Measurements from ENCODE around the gene TENM3.

Gene TENM3

DNA sequence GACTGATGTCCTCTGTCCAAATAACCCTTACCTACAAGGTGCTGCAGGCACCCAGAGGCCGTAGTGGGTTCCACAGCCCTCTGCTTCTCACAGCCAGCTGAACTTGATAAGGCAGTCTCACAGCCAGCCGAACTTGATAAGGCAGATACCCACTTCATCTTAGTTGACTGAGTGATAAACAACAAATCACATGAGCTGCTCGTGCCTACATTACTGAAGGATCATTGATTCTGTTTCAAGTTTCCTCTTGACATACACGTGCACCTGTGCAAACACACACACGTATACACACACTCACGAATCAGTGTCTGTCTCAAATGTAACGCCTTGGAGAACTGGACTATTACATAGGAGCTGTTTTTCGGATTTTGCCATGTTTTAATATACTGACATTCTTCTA lies 397.7 kb downstream of the TENM3 start:
- H3K36me3 ChIP-seq, result no peaks in the 10 kb centered on the region
- no peaks in the 10 kb centered on the region; the same call in 1 of the 2 replicates for H3K4me1 ChIP-seq
- H3K9me3 ChIP-seq, result no peaks in the 10 kb centered on the region
- no peaks in the 10 kb centered on the region for H3K27me3 ChIP-seq
- TF ChIP-seq CTCF (IDR thresholded peaks at IDR 0.05; ENCODE audit: low read depth, low read length), result no peak
- H3K4me3 ChIP-seq (ENCODE audit: low read depth, low read length), result no peak overlapping the region
- no peak for DNase-seq

GRCh38 chr4:182642831-182643230 lies 399.6 kb downstream of the TENM3 start:
- no peak for DNase-seq
- Histone ChIP-seq H3K36me3 (no peaks in the 10 kb centered on the region), H3K9me3 (no peaks in the 10 kb centered on the region), H3K4me3 (ENCODE audit: low read depth, low read length) (no peak overlapping the region), H3K4me1 (no peaks in the 10 kb centered on the region; the same call in 1 of the 2 replicates), H3K27me3 (no peaks in the 10 kb centered on the region)
- peak; percentile 50 for TF ChIP-seq CTCF (IDR thresholded peaks at IDR 0.05; ENCODE audit: low read depth, low read length)

DNA sequence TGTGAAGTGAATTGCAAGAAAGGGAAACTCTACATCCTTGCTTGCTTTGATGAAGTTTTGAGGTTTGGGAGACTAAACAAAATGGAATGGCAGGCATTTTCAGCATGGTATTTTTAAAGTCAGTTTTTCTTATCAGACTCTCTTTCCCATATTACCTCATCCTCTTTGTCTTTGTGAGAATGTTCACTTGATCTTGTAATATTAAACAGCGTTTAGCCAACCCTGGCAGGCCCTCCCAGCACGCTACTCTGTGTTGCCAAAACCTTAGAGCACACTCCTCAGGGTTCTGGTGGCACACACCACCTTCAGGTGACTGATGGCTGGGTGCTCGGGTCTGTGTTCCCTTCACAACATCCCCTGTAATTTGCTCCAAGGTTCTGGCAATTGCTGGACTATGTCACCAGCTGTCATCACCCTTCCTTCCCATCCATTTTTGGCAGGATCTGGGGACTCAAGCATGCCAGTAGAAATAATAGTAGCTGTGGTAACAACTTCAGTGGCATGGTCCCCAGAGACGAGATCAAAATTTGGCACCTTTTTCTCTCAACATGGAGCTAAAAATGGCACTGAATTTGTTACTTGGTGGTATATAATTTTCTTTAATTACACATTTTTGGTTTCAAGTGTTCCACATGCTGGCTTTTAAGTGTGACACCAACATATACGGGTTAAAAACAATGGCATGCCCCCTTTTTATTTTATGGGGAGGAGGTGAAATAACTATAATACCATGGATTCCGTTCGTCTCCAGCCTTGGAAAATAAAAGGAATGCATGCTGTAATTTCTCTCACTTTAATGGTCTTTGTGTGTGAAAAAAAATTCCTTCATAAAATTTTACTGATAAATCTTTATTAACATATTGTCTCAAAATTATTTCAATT lies 400.8 kb downstream of the TENM3 start:
- no peaks in the 10 kb centered on the region for H3K36me3 ChIP-seq
- peak; percentile 21; the same call in 1 of the 2 replicates for TF ChIP-seq CTCF (IDR thresholded peaks at IDR 0.05; ENCODE audit: low read depth, low read length)
- peak; percentile 43 for DNase-seq
- H3K9me3 ChIP-seq, result no peaks in the 10 kb centered on the region
- no peaks in the 10 kb centered on the region for H3K27me3 ChIP-seq
- no peaks in the 10 kb centered on the region; the same call in 1 of the 2 replicates for H3K4me1 ChIP-seq
- no peak overlapping the region for H3K4me3 ChIP-seq (ENCODE audit: low read depth, low read length)

DNA sequence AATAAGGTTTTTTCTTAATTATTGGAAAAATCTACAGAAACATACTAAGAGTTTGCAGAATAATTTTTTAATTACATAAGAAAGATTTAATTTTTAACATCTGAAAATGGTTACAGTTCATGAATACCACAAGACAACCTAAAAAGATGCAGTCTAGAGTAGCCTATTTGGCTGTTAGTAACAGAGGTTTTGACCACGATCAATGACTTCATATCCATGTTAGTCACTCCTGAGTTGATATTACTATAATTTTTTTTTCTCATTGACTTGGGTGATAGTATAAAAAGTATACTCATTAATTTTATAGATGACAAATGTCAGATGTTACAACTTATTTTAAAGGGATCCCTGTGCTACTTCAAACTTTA lies 401.5 kb downstream of the TENM3 start:
- Histone ChIP-seq H3K9me3 (no peaks in the 10 kb centered on the region), H3K36me3 (no peaks in the 10 kb centered on the region), H3K4me1 (no peaks in the 10 kb centered on the region; the same call in 1 of the 2 replicates), H3K27me3 (no peaks in the 10 kb centered on the region), H3K4me3 (ENCODE audit: low read depth, low read length) (no peak overlapping the region)
- no peak for TF ChIP-seq CTCF (IDR thresholded peaks at IDR 0.05; ENCODE audit: low read depth, low read length)
- no peak for DNase-seq

DNA sequence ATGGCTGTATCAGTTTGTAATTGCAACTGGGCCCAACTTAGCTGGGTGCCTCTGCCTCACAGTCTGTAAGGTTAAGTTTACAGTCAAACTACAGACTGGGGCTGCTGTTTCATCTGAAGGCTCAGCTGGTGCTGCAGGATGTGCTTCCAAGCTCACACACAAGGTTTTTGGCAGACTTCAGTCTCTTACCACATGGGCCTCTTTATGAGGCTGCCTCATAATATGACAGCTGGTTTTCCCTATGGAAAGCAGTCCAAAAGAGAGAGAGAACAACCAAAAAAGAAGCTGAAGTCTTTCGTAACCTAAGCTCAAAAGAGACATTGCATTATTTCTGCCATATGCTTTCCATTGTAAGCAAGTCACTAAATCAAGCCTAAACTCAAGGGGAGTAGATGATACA lies 402.3 kb downstream of the TENM3 start:
- no peaks in the 10 kb centered on the region for H3K27me3 ChIP-seq
- H3K4me3 ChIP-seq (ENCODE audit: low read depth, low read length), result no peak overlapping the region
- H3K9me3 ChIP-seq, result no peaks in the 10 kb centered on the region
- no peaks in the 10 kb centered on the region; the same call in 1 of the 2 replicates for H3K4me1 ChIP-seq
- no peak for TF ChIP-seq CTCF (IDR thresholded peaks at IDR 0.05; ENCODE audit: low read depth, low read length)
- no peak for DNase-seq
- H3K36me3 ChIP-seq, result no peaks in the 10 kb centered on the region; the same call in 1 of the 2 replicates

- no peaks in the 10 kb centered on the region; the same call in 1 of the 2 replicates for H3K4me1 ChIP-seq
- no peaks in the 10 kb centered on the region for H3K9me3 ChIP-seq
- DNase-seq, result no peak
- no peak for TF ChIP-seq CTCF (IDR thresholded peaks at IDR 0.05; ENCODE audit: low read depth, low read length)
- H3K27me3 ChIP-seq, result no peaks in the 10 kb centered on the region
- H3K4me3 ChIP-seq (ENCODE audit: low read depth, low read length), result no peak overlapping the region
- no peaks in the 10 kb centered on the region; the same call in 1 of the 2 replicates for H3K36me3 ChIP-seq
Measured at GRCh38 chr4:182647646-182648300, 404.6 kb downstream of the TENM3 start.

All from BE2C (cell line).